22Rv1 (cell line): ENCODE measurements around the gene EEA1.

Experiments used
- H3K27ac ChIP-seq: fragments of 450-650 bp; 2 replicates; pipeline ENCODE4 v1.5.1; 2017
- CTCF ChIP-seq: fragments of 450-650 bp; IDR thresholded peaks from 2 replicates; pipeline ENCODE4 v1.5.1; 2017; ENCODE audit warnings: mild to moderate bottlenecking
- ZFX ChIP-seq: fragments of 450-650 bp; IDR thresholded peaks from 2 replicates; pipeline ENCODE4 v1.6.1; 2017; ENCODE audit warnings: antibody characterized with exemption, borderline replicate concordance

EEA1 gene

DNA sequence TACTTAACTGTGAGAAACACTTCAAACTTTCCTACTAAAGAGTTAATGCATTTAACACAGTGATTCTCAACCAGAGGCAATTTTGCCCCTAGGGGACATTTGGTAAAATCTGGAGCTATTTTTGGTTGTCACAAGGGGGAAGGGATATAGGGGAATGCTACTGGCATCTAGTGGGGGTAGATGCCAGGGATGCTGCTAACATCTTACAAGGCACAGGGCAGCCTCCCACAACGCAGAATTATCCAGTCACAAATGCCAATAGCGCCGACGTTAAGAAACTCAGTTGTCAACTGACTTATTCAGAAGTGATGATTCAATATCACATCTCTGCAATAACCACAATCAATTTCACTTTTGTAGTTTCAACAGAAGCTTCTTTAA lies 2.0 kb downstream of the EEA1 start:
- H3K27ac ChIP-seq = no peak overlapping the region
- TF ChIP-seq CTCF = peak; percentile 14; the same call in 1 of the 2 replicates
- TF ChIP-seq ZFX = no peak

- TF ChIP-seq CTCF (no peak), ZFX (no peak)
Measured at GRCh38 chr12:92926549-92926948, 2.5 kb downstream of the EEA1 start.

DNA sequence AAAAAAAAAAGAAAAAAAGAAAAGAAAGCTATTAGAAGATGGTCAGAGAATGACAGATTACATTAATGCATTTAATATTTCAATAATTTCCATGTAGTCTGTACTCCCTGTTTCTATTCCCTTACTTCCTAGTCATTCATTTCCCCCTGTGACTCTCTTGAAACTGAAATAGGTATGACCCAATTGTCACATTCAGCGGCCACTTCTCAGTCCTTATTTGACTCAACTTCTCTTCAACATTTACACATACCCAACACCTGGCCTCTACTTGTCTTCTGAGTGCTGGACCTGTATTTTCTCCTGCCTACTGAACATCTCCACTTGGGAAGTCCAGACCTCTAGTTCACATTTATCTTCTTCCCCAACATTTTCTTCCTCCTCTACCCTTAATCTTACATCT lies 7.2 kb downstream of the EEA1 start:
- H3K27ac ChIP-seq = no peak overlapping the region
- TF ChIP-seq ZFX (no peak), CTCF (no peak)

More at GRCh38 chr12:92926549-92926948, 2.5 kb downstream of the EEA1 start:
- no peak overlapping the region for H3K27ac ChIP-seq

DNA sequence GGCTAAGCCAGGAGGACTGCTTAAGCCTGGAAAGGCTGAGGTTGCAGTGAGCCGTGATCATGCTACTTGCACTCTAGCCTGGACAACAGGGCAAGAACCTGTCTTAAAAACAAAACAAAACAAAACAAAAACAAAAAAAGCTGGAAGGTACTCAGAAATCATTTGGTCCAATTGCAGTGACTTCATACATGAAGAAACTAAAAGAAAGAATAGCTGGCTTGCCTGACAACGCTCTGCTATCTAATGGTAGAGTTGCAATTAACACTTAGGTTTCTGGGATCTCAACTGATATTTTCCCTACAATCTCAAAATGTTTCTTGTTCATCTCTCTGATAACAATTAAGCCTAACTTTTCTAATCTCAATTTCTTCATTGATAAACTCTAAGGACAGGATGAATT lies 13.7 kb downstream of the EEA1 start:
- TF ChIP-seq CTCF (no peak), ZFX (no peak)

DNA sequence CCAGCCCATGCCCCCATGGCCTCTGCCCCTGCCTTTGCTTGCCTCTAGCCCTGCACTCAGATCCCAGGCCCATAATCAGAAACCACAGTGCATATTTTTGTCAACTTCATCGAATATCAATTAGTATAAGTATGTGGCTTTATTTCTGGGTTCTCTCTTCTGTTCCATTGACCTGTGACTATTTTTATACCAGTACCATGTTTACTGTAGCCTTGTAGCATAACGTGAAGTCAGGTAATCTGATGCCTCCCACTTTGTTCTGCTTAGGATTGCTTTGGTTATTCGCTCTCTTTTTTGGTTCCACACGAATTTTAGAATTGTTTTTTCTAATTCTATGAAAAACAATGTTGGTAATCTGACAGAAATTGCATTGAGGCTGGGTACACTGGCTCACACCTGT lies 14.9 kb downstream of the EEA1 start:
- TF ChIP-seq ZFX (no peak), CTCF (no peak)
- H3K27ac ChIP-seq = no peak overlapping the region

More for the DNA sequence above, 13.7 kb downstream of the EEA1 start:
- H3K27ac ChIP-seq = no peak overlapping the region

DNA sequence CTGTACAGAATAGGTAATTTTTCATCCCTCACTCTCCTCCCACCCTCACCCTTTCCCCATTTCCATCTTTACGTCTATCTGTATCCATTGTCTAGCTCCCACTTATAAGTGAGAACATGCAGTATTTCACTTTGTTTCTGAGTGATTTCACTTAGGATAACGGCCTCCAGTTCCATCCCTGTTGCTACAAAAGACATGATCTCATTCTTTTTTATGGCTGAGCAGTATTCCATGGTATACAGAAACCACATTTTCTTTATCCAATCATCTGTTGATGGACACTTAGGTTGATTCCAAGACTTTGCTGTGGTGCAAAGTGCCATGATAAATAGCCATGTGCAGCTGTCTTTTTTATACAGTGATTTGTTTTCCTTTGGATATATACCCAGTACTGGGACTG lies 16.4 kb downstream of the EEA1 start:
- no peak for TF ChIP-seq ZFX
- TF ChIP-seq CTCF = no peak
- H3K27ac ChIP-seq = no peak overlapping the region

GRCh38 chr12:92912052-92912451 lies 17.0 kb downstream of the EEA1 start:
- H3K27ac ChIP-seq = no peak overlapping the region
- TF ChIP-seq ZFX = no peak
- TF ChIP-seq CTCF = no peak
